ENCODE data around the gene EID1. TPM values are rescaled to one million over a fixed set of nuclear protein-coding genes. Genes with fewer than 3 reads are reported as not detected.

The EID1 gene
- polyA plus RNA-seq, 12 donors, result 213 to 282 (median 241) TPM; not detected in 1

DNA sequence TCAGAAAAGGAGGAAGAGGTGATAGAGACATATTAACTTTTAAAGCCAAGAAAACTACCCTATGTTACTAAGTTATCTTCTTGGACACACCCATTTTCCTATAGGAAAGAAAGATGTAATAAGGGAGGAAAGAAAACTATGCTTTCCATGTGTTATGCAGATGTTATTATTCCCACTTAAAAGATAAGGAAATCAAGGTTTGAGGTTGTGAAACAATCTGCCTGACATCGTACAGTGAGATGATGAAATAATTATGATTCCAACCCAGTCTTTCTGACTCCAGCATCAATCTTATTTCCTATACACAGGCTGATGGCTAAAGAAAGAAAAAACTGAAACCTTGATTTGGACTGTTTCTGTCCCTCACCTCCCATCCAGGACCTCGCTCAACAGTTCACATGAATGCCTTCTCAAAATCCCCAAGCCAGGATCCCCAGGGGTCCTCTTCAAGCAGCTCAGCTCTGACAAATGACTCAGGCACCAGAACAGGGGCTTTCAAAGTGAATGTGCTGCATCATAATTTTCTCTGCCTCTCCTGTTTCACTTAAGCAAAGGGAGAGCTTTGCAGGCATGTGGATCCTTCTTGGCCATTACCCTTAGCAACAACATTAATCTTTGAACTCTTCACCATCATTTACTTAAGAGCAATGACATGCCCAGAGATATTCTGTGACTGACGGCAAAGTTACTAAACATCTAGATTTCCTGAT lies 12.4 kb upstream of the EID1 start:
- DNase-seq, result no peak

DNA sequence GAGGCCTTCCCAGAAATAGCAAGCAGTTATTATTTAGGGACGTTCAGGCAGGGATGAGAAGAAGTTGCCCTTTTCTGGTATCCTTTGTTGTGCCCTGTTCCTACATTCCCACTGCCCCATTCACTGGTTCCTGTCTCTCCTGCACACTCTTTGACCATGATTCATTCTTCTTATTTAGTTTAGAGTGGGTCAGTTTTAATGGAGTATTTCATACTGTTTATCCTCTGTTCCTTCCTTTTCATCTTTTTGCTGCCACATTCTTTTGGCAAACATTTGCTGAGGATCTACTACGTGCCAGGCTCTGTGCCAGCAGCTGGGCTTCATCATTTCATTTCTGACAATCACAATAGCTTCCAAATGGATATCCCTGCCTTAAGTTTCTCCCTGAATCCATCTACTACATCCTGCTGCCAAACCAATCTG lies 11.8 kb upstream of the EID1 start:
- no peak for DNase-seq

DNA sequence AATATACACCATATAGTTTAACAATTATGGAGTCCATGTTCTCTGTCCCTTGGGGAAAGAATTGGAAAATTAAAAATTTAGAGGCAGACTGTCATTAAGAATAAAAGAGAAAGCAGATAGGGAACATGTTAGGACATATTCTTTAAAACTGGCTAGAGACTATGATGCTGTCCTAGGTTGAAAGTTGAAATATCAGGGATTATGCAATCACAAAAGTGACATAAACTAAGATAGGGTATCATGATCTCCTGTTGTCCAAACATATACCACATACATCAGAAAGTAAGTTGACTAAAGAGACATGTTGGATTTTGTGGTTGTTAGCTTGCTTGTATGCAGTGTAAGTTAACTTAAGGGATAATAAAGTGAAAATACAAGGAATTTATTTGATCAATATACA lies 9.9 kb upstream of the EID1 start:
- DNase-seq, result no peak

GRCh38 chr15:48868536-48868935 lies 9.4 kb upstream of the EID1 start:
- DNase-seq, result no peak

GRCh38 chr15:48869966-48870365 lies 8.0 kb upstream of the EID1 start:
- DNase-seq, result no peak

DNA sequence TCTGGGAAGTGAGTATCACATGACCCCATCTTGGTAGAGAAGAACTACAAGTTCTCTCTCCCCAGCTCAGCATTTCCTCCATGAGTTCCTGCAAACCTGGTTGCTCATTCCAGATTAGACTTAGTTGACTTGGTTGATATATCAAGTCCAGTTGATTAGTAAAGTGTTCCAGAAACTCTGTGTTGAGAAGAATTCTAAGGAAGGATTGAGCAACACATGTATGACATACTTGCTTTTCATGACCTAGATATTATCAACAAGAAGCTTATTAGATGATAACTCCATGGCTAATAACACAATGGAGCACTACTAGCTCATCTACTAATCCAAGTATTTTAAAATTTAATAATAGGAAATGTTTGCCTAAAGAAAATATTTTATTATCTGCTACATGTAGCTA lies 6.4 kb upstream of the EID1 start:
- no peak for DNase-seq

DNA sequence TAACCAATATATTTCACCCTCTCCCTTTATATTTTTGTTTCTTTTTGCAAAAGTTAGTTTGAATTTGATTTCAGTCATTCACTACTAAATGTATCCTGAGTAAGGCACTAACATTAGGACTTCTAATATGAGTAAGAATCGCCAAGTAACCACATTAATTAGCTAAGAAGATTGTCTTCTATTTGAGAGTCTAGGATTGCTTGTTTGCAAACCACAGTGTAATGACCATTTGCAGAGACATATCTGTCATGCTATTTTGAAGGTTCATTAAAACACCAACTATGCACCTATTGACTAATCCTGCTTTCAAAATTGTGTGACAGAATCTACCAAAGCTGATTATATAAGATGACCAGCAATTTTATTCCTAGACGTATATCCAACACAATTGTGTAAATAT lies 5.3 kb upstream of the EID1 start:
- DNase-seq, result no peak

DNA sequence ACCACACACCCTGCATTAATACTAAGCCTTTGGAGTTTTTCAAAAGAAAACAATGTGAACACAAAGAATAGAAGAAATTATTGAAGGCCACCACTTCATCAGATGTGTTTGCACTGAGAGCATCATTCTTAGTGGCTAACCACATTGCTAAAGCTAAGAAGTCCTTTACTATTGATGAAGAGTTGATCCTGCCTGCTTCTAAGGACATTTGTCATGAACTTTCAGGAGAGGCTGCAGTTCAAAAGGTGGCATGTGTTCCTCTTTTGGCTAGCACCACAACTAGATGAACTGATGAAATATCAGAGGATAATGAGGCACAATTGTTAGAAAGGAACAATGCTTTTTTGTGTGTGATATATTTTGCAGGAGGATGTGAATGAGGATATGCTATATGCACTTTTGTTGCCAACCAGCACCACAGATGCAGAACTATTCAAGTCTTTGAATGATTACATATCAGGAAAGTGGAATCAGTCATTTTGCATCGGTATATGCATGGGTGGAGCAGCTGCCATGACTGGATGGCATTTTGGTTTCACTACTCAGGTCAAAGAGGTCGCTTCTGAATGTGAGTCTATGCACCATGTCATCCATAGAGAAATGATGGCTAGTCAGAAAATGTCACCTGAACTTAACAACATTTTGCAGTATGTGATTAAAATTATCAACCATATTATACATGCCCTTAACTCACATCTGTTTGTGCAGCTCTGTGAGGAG lies 2.5 kb upstream of the EID1 start:
- no peak for DNase-seq

DNA sequence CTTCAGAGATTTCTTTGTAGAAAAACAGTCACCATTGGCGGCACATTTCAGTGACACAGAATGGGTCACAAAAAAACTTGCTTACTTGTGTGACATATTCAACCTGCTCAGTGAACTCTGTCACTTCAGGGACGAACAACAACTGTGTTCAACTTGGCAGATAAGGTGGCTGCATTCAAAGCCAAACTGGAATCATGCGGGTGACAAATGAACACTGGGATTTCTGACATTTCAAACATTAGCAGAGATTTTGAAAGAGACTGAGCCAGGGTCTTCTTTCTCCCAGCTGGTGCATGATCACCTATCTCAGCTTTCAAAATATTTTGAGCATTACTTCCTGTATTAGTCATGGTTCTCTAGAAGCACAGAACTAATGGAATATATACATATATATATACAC lies 1.9 kb upstream of the EID1 start:
- DNase-seq, result no peak

DNA sequence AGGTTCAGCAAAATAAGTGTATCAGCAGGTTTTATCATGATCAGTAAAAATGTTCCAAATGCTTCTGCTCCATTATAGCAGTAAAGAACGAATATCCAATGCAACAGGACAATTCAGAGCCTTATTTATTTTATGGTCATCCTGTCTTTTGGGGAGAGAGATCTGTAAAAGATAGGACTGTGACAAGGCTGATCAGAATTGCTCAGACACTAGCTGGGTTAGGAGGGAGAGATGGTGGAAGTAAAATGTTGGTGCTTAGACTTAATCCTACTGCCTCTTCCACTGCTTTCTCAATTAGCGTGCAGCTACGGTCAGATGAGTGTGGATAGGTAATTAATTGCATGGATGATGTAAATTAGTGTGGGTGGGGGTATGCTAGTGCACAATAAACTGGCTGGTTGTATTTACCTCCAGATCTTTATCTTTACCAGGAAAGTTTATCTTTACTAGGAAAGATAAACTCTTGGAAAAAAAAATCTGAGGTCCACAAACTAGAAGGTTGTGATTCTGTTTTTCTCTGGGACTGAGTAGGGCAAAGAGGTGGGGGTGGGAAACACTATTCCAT lies 2.2 kb downstream of the EID1 start:
- no peak for DNase-seq

GRCh38 chr15:48883699-48884098 lies 5.8 kb downstream of the EID1 start:
- no peak for DNase-seq

GRCh38 chr15:48887144-48887543 lies 9.2 kb downstream of the EID1 start:
- DNase-seq, result no peak

DNA sequence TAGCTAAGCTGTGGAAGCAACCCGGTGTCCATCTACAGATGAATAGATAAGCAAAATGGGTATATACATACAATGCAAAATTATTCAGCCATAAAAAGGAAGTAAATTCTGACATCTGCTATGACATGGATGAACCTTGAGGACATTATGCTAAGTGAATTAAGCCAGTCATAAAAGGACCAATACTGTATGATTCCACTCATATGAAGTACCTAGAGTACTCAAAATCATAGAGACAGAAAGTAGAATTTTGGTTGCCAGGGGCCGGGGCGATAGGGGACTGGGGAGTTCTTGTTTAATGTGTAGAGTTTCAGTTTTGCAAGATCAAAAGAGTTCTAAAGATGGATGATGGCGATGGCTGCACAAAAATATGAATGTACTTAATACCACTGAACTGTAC lies 10.3 kb downstream of the EID1 start:
- no peak for DNase-seq

DNA sequence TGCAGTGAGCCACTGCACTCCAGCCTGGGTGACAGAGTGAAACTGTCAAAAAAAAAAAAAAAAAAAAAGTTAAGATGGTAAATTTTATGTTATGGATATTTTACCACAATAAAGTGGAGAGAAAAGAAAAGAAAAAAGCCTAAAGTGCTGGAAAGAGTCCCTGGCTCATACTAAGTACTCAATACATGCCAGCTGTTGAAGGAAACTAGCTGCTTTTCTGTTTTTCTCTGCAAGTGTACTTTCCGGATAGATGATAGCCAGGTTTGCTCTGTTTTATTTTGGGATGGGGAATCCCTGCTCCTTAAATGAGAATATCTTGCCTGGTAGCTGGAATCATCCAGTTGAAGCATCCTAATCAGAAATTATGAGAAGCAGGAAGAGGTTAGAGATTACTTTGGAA lies 10.9 kb downstream of the EID1 start:
- peak; percentile 44 for DNase-seq

DNA sequence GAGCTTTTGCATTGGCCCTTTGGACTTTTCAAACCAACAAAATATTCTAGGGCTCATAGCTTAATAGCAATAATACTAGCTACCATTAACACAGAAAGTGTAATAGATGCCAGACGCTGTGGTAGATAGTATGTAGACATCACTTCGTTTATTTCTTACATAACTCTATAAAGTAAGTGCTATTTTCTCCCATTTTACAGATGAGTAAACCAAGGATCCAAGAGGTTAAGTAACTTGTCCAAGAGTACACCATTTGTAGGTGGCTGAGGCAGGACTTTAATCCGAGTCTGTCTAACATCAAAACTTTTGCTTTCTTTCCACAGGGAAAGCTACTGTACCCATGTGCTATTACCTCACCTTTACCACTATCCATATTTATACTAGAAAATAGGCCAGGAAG lies 12.0 kb downstream of the EID1 start:
- no peak for DNase-seq

DNA sequence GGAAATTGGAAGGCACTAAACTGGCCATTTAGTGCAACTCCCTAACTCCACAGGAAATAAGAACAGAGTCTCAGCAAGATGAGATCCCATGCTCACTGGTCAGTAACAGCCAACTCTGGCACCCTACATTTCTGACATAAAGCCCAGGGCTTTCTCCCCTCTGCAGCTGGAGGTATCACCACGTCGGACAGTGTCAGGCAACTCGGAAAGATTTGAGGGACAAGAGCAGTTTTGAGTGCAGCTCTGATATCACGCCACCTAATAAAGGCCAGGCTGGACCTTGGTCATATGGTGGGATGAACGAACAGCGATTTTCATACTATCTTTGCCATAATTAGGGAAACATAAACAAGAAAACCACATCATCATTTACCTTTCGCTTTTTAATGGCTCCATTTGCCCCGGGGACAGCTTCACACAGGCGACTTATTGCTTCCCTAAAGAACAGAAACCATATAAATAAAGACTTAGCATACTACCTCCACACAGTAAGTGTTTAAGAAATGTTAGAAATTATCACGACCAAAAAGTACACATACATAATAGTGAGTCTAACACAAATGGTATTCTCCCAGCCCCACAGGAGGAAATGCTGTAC lies 12.5 kb downstream of the EID1 start:
- no peak for DNase-seq

GRCh38 chr15:48891232-48891765 lies 13.4 kb downstream of the EID1 start:
- no peak for DNase-seq

- DNase-seq, result no peak
Observed at GRCh38 chr15:48893311-48893710, 15.4 kb downstream of the EID1 start.

DNA sequence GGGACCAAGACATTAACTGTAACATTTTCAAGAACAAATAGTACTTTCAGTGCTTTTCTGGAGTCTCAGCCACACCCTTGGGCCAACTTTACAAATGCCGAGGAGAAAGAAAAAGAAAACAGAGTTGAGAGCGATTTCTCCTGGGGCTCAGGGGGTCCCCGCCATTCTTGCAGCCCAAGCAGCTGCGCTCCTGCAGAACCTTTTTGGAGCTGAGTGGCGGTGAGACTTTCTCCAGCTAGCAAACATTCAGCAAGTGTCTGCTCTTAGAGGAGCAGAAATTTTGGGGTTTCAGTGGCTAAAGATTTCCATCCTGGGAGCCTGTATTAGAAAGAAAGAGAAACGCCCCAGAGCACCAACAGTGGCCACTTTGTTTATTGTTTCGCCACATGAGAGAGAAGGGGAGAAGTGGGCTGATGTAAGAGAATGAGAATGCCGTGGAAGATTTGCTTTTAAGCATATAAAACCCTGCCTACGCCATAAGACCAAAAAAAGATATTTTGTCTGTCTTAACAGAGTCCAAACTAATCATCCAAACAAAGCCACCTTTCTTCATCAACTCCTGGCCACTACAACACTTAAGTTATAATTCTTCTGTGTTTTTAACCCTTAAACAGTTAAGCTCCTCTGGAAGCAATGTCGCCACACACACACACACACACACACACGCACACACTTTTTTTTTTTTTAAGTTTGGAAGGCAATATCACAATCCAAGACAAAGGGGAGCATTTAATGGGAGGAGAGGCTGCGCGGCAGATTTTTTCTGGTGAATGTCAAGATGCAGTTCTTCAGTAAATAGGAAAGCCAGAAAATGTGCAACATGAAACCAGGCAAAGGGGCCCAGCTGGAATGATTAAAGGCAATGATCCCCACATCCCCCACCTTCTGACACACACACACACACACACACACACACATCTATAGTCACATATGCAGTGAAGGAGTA lies 19.2 kb downstream of the EID1 start:
- peak; percentile 74 for DNase-seq

- DNase-seq, result no peak
Observed at GRCh38 chr15:48898032-48898431, 20.1 kb downstream of the EID1 start.

DNA sequence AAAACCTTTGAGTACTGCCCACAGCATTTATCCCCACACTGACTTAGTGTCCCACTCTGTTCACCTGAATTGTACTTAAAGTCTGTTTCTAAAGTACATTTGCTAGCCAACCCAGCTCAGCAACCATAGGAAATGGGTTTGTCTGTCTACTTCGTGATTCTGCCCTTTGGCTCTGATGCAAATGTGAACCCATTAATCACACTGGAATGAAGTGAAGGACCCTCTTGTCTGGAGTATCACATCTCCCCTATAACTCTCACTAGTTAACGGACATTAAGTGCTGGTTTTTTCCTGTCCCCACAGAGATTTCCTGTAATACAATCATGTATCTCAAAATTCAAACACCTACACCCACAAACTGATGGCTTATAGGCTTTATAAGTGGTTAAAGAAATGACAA lies 20.5 kb downstream of the EID1 start:
- DNase-seq, result no peak

DNA sequence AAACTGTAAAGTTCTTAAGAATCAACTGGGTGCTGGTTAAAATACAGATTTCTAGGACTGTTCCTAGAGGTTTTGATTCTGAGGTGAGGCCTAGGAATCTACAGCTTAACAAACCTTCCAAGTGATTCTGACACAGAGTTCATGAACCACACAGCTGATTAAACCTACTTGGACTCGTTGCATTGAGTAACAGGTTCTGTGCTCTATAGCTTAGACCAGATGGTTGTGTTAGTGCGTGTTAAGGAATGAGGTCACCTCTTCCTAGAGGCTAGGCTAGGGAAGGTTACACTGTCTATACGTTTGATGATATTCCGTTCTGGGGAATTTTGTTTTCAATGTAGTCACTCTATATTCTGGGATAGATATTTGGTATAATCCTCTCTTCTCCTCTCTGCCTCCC lies 21.9 kb downstream of the EID1 start:
- DNase-seq, result no peak

Data from muscle of arm (tissue), 12 donors.